D341Med (cell line): ENCODE data around the gene SPAG8.

ENCODE experiments used
- DNase-seq: peaks from one replicate; pipeline ENCODE4 v3.0.0; 2012; ENCODE audit warnings: low spot score

SPAG8 gene

GRCh38 chr9:35771534-35771933 lies 40.5 kb downstream of the SPAG8 start:
- no peak for DNase-seq

GRCh38 chr9:35771075-35771433 lies 41.0 kb downstream of the SPAG8 start:
- no peak for DNase-seq

- DNase-seq: no peak
Measured at GRCh38 chr9:35769763-35770162, 42.3 kb downstream of the SPAG8 start.

- no peak for DNase-seq
Measured at GRCh38 chr9:35767458-35767857, 44.6 kb downstream of the SPAG8 start.

- DNase-seq: no peak
Measured at GRCh38 chr9:35766997-35767396, 45.1 kb downstream of the SPAG8 start.

- DNase-seq: no peak
Measured at GRCh38 chr9:35763803-35764202, 48.3 kb downstream of the SPAG8 start.

GRCh38 chr9:35763181-35763580 lies 48.9 kb downstream of the SPAG8 start:
- DNase-seq: no peak

- DNase-seq: no peak
Measured at GRCh38 chr9:35760651-35761050, 51.4 kb downstream of the SPAG8 start.

- no peak for DNase-seq
Measured at GRCh38 chr9:35759795-35760194, 52.3 kb downstream of the SPAG8 start.
